Cardiac fibroblast (primary cell): ENCODE measurements around the gene WDR4.
"Not testable (repeated sequence)": the region's sequence is repeated elsewhere in the genome, so short reads cannot be mapped to it uniquely, and the experiment has no call there.

ENCODE experiments used
- DNase-seq, 2 donors: peaks; one replicate each; pipeline versions ENCODE4 v3.0.0 to v3.0.0-alpha.2; 2010; ENCODE audit warnings: low read depth in 2 of 2
- H3K4me3 ChIP-seq, 2 donors: replicated peaks in 1 of 2; 1 replicate in 1 of 2; 2 replicates in 1 of 2; pipeline ENCODE4 v1.5.1; 2011; ENCODE audit warnings: low read depth in 2 of 2, low read length in 2 of 2, mild to moderate bottlenecking in 2 of 2, moderate library complexity in 1 of 2
- TF ChIP-seq, protein P1 (sequence below): IDR thresholded peaks from one replicate; pipeline ENCODE4 v1.5.1; 2011; ENCODE audit warnings: low read depth, mild to moderate bottlenecking, low read length, inconsistent platforms

Gene WDR4

DNA sequence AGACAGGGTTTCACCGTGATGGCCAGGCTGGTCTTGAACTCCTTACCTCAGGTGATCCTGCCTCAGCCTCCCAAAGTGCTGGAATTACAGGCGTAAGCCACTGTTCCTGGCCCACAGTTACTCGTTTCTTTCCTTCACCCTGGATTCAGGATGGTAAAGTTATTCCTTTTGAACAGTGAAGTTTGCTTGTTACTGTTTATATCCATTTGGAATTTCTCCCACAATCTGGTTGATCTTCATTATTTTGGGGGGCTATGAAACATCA lies 43.0 kb downstream of the WDR4 start:
- no peak for DNase-seq
- TF ChIP-seq, protein P1, sequence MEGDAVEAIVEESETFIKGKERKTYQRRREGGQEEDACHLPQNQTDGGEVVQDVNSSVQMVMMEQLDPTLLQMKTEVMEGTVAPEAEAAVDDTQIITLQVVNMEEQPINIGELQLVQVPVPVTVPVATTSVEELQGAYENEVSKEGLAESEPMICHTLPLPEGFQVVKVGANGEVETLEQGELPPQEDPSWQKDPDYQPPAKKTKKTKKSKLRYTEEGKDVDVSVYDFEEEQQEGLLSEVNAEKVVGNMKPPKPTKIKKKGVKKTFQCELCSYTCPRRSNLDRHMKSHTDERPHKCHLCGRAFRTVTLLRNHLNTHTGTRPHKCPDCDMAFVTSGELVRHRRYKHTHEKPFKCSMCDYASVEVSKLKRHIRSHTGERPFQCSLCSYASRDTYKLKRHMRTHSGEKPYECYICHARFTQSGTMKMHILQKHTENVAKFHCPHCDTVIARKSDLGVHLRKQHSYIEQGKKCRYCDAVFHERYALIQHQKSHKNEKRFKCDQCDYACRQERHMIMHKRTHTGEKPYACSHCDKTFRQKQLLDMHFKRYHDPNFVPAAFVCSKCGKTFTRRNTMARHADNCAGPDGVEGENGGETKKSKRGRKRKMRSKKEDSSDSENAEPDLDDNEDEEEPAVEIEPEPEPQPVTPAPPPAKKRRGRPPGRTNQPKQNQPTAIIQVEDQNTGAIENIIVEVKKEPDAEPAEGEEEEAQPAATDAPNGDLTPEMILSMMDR: no peak

DNA sequence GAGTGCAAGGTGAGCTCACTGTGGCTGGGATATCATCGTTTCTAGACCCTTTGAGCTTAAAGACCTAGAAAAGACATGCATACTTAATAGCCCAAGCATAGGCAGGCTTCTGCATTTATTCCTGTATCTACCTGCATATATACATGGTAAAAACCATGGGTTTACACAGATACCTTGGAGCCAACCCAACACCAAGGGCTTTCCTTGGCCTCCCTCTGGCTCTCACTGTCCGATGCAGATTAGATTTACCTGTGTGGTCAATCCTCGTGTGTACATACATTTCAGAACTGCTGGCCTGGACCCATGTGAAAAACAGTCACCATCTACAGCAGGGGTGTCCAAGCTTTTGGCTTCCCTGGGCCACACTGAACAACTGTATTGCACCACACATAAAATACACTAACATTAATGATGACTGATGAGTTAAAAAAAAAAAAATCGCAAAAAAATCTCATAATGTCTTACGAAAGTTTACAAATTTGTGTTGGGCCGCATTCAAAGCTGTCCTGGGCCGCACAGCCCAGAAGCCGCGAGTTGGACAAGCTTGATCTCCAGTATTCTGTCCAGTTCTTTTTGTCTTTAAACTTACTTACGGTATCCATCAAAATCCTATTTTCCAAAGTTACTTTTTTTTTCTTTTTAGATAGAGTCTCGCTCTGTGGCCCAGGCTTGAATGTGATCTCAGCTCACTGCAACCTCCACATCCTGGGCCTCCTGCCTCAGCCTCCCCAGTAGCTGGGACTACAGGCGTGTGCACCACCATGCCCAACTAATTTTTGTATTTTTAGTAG lies 43.5 kb downstream of the WDR4 start:
- no peak overlapping the region for H3K4me3 ChIP-seq
- DNase-seq: no peak
- TF ChIP-seq, protein P1: no peak

More for the DNA sequence above, 43.0 kb downstream of the WDR4 start:
- no peak overlapping the region for H3K4me3 ChIP-seq

DNA sequence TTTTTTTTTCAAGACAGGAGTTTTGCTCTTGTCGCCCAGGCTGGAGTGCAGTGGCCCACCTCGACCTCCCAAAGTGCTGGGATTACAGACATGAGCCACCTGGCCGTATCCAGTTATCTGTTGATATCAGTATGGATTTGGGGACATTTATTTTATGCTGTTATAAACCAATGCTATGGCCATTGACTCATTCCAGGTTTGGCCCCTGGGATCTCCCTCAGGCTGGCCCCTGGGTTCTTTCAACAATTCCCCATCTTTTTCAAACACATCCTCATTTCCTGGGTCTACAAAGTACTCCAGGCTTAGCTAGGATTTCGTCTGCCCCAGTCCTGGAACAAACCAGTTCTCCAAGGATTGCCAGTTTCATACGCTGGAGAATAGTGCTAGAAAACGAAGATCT lies 44.1 kb downstream of the WDR4 start:
- no peak overlapping the region for H3K4me3 ChIP-seq
- no peak for DNase-seq
- TF ChIP-seq, protein P1: no peak

DNA sequence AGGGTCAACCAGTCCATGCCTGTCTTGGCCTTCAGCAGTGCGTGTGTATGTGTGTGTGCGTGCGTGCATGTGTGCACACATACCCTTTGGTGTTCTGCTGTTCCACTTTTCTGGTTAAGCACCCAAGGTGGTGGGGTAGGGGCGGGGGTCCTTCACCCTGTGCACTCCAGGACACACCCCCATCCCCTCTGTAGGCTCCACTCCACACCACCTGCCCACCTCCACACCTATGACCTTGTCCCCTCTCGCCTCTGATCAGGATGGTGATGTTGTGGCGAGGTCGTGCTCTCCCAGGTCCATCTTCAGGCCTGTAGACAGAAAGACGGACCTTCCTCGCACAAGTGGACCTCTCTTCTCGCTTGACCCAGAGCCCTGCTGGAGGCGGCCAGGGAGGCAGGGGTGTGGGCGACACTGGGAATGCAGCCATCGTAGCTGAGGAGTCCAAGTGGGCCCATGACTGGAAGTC lies 44.6 kb downstream of the WDR4 start:
- no peak for DNase-seq
- TF ChIP-seq, protein P1: no peak
- no peak overlapping the region for H3K4me3 ChIP-seq

DNA sequence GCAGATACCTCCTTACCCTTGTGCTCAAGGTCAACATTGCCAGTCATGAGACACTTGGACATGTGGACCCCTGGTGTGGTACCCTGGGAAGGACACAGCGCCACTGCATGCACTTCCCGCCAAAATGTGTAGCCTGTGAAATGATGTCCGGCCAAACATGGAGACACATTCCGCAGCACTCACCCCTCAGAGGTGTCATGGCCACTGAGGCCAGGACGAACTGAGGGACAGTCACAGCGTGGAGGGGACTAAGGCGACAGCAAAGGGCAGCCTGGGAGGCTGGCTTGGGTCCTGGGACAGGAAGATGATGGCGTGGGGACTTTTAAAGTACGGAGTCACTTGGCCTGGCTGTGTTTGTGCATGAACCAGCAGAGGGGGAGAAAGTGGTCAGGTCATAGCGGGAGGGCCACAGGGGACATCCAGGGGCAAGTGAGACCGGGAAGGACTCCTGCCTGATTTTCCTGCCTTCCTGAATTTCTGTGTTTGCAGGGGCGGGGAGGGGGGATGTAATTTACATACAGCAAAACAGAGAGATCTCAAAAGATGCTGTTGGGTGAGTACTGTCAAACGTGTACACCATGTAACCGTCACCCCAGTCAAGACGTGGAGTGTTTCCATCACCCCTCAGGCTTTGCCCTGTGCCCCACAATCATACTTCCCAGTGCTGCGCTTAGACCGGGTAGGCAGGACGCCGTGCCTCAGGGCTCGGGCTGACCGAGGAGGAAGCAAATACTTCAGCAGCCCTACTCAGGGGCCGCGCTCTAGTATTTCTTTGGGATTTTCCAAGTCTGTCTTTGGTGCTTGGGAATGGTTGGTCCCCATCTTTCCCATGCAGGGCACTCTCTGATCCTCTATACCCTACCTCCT lies 45.2 kb downstream of the WDR4 start:
- TF ChIP-seq, protein P1: no peak
- no peak for DNase-seq
- no peak overlapping the region for H3K4me3 ChIP-seq

DNA sequence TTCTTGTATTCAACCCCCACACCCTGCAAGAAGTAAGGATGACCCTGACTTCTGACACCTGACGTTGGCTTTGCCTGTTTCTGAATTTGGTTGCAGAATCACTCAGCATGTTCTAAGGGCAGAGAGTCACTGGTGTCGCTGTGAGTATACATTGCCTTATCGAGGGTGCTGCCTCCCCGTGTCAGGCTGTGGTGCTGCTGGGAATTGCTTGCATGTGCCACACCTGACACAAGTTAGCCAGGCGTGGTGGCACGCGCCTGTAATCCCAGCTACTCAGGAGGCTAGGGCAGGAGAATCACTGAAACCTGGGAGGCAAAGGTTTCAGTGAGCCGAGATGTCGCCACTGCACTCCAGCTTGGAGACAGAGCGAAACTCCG lies 45.9 kb downstream of the WDR4 start:
- TF ChIP-seq, protein P1: no peak
- DNase-seq: peak in 1 of 2 donors; percentile 12
- H3K4me3 ChIP-seq: no peak overlapping the region

DNA sequence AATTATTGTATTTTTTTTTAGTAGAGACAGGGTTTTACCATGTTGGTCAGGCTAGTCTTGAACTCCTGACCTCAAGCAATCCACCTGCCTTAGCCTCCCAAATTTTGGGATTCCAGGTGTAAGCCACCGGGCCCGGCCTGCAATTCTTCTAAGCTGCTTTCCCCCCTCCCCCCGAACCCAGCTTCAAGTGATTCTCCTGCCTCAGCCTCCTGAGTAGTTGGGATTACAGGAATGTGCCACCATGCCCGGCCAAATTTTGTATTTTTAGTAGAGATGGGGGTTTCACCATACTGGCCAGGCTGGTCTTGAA lies 47.1 kb downstream of the WDR4 start:
- DNase-seq, H3K4me3 ChIP-seq: not testable (repeated sequence)
